HG02763 (cell line): ENCODE results near the gene RFLNA.

Source experiments
- ATAC-seq: cut with Tn5 transposase; IDR thresholded peaks from one replicate; pipeline ENCODE4 v1.9.1; 2021; ENCODE audit warnings: mild to moderate bottlenecking, moderate library complexity; ENCODE audit not compliant: unreplicated experiment

The RFLNA gene

GRCh38 chr12:124335426-124336183, 40.7 kb downstream of the RFLNA start:
- ATAC-seq: no peak

GRCh38 chr12:124336184-124336437, 41.2 kb downstream of the RFLNA start:
- no peak for ATAC-seq

GRCh38 chr12:124336742-124337520, 42.0 kb downstream of the RFLNA start:
- ATAC-seq: no peak

- ATAC-seq: no peak
Observed at GRCh38 chr12:124337622-124338021, 42.7 kb downstream of the RFLNA start.

DNA sequence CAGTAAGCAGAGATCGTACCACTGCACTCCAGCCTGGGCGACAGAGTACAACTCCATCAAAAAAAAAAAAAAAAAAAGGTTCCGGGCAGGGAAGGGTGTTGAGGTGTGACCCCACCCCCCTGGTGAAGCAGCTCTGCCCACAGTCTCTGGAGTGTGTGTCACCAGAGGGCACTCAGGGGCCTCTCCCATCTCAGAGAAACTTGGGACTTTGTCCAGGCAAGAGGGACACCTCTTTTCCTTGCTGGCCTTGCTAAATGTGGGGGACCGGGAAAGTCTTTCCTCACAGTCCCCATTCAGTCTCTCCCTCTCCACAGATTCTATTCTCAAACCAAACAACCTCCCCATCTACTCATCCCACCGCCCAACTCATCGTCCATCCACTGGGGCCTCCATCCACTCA, 43.6 kb downstream of the RFLNA start:
- no peak for ATAC-seq

GRCh38 chr12:124338876-124339603, 44.1 kb downstream of the RFLNA start:
- ATAC-seq: no peak

DNA sequence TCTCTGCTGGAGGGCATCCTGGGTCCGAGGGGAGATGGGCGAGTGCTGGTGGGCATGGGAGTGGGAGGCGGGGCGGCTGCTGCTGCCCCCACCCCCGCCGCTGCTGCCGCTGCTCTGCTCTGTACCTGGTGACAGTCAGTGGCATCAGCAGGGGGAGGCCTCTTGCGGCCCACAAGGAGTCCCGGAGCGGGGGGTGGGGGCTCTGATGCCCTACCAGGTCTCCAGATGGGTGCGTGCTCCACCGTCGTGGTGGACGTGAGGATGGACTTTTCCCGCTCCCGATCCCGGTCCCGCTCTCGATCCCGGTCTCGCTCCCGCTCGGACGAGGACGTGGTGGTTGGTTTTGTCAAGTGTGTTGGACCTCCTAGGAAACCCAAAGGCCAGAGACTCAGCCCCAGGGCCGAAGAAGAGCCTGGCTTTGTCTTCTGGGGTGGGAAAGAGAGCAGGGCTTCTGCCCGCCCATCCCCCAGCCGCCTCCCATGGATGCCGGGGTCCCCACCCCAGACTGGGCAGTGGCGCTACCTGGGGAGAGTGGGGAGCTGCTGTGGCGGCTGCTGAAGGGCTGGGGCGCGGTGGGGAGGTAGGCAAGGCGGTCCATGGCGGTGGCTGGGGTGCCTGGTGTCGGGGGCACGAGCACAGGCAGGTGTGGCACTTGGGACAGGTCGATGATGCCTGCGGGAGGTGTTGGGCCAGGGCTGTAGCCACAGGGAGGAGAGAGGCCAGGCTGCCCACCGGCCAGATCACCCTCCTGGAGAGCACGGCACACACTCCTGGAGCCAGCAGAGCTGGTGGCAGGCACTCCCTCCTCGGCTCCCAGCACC, 45.4 kb downstream of the RFLNA start:
- ATAC-seq: no peak

DNA sequence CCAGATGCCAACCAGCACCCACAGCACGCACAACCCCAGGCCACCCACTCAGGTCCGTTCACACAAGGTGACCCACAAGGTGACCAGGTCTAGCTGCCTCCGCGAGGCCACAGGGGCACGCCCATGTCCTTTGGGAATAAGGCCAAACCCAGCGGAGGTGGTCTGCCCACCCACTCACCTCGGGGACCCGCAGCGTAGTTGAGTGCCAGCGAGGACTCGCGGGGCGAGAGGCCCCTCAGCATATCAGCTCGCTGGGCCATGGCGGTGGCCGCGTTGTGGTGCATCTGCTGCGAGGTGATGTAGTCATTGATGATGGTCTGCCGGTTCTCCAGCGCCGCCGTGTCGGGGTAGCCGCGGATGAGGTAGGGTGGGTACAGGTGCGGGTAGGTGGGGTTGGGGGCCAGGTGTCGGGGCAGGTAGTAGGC, 46.8 kb downstream of the RFLNA start:
- ATAC-seq: no peak

GRCh38 chr12:124344022-124344421, 49.1 kb downstream of the RFLNA start:
- no peak for ATAC-seq

DNA sequence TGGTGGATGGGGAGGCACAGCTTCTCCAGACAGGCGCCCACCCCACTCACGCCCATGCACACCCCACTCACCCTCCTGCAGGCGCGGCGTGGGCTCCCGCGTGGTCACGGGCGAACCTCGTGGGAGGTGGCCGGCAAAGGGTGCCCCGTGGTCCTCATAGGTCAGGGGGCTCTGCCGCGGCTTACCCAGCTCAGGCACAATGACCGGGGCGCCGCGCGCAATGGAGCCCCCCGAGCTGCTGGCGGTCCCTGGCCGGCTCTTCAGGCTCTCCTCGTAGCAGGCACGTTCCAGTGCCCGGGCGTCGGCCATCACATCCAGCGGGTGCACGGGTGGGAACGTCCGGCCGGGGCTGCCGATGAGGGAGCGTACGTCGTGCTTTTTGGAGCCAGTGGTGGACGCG, 49.6 kb downstream of the RFLNA start:
- no peak for ATAC-seq

GRCh38 chr12:124345795-124346194, 50.9 kb downstream of the RFLNA start:
- no peak for ATAC-seq

- ATAC-seq: no peak
Observed at GRCh38 chr12:124346425-124347168, 51.7 kb downstream of the RFLNA start.

DNA sequence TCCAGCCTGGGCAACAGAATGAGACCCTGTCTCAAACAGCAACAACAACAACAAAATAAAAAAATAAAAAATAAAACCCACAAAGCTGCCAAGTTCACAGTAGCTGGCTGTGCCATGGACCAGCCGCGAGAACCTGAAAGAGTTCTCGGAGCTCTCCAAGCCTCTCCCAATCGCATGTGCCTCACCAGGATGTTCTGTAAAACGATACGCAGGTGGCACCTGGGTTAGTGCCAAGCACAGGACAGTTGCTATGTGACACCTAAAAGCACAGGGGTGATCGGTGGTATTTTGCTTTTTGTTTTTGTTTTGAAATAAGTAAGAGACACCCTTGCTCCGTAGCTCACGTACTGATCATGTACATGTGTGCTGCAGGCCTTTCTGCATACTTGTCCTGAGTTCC, 52.4 kb downstream of the RFLNA start:
- ATAC-seq: no peak

DNA sequence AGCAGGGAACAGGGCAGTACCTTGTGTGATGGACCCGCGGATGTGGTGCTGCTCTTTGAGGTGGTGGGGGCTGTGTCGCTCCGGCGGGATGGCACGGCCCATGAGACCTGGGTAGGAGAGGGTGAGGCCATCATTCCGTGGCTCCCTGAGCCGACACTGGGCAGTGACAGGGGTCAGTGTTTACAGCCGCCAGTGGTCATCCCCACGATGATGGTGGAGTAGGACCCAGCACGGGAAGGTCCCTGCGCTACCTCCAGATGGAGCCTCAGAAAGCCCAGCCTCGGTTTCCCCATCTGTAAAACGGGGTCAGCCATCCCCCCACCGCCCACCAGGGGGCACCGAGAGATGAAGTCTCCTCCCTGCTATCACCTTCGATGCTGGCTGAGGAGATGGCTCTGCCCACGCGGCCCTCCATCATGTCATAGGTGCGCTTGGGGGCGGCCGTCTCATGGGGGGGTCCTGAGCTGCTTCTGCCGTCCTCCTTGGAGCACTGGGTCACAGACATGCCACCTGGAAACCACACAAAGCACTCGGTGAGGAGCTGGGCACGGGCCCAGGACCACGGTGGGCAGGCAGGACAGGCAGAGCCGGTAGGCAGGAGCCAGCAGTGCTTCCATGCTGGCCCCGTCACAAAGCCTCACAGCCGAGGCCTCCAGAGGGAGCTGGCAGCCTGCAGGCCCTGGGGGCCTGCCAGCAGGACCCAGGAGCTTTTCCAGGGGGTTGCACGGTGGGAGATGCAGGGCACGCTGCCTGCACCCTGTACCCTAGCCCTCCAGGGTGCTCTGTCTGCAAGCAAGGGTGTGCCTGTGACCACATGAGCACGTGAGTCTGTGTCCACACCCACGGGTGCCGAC, 53.1 kb downstream of the RFLNA start:
- ATAC-seq: no peak

DNA sequence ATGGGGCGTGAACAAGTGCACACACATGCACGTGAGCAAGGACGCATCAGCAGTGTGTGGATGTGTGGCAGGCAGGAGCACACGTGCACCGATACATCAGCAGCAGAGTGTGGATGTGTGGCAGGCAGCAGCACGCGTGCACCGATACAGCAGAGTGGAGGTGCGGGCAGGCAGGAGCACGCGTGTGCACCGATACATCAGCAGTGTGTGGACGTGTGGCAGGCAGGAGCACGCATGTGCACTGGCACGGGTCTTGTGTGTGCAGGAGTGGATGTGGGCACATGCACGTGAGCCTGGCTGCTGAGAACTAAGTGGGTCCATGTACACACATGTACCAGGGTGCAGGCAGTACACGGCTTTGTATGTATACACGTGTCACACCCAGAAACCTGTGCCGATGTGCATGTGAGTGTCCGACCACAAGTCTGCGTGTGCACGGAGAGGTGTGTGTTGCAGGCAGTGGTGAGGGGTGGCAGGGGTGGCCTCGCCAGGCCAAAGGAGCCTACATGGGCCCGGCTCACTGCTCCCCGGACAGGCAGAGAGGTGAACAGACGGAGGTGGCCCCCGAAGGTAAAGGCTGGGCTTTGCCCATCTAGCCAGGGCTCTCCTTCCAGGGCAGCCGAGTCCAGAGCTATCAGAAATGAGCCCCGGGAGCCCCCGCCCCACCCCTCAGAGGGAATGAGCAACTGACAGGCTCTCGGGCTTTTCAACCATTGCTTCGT, 53.9 kb downstream of the RFLNA start:
- no peak for ATAC-seq

- no peak for ATAC-seq
Observed at GRCh38 chr12:124350491-124350890, 55.6 kb downstream of the RFLNA start.

DNA sequence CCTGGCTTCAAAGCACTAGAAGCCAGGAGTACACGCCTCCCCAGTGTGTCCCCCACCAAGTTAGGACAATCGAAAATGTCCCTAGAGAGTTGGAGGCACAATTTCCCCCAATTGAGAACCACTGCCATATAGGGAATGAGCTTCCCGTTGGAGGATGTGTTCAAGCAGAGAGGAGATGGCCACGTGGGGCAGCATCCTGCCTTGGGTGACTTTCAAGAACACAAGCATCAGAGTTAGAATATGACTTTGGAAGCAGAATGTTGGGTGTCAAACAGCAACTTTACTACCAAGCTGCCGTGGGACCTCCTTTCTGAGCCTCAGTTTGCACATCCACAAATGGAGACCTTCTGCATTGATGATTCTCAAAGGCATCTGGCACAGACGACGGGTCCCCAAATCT, 56.5 kb downstream of the RFLNA start:
- no peak for ATAC-seq

DNA sequence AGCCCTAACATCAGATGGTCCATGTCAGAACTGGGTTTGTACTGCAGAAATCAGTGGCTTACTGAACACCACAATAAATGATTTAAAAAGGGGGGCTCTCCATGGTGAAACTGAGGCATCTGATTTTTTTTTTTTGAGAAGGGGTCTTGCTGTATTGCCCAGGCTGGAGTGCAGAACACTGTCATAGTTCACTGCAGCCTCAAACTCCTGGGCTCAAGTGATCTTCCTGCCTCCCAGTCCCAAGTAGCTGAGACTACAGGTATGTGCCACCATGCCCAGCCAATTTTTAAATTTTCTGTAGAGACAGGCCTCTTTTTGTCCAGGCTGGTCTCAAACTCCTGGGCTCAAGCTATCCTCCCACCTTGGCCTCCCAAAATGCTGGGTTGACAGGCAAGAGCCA, 57.4 kb downstream of the RFLNA start:
- ATAC-seq: no peak

- ATAC-seq: no peak
Observed at GRCh38 chr12:124352839-124353238, 57.9 kb downstream of the RFLNA start.
